Pons (tissue), 1 donor: ENCODE data around the gene S100A13.
"Not testable (repeated sequence)": the region's sequence is repeated elsewhere in the genome, so short reads cannot be mapped to it uniquely, and the experiment has no call there.

ENCODE experiments used
- DNase-seq: peaks from one replicate; pipeline ENCODE4 v3.0.0-alpha.2; 2016; ENCODE audit warnings: low spot score

S100A13 gene

DNA sequence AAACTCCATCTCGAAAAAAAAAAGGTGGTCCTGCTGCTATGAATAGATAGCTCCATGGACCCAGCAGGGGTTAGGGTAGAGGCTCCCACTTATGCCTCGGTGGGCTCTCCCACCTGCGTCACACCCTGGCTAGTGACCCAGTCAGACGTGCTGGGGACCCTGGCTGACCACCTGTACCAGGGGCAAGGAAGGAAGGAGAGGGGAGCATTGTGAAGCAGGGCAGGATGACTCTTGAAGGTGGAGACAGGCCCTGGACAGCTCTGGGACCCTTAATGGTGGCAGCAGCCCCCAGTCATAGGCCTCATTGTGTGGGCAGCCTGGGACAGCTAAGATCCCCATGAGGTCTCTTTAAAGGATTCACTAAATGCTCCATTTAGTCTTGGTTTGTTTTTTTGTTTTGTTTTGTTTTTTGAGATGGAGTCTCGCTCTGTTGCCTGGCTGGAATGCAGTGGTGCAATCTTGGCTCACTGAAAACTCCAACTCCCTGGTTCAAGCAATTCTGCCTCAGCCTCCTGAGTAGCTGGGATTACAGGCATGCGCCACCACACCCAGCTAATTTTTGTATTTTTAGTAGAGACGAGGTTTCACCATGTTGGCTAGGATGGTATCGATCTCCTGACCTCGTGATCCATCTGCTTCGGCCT is 20.8 kb upstream of the S100A13 start:
- no peak for DNase-seq

DNA sequence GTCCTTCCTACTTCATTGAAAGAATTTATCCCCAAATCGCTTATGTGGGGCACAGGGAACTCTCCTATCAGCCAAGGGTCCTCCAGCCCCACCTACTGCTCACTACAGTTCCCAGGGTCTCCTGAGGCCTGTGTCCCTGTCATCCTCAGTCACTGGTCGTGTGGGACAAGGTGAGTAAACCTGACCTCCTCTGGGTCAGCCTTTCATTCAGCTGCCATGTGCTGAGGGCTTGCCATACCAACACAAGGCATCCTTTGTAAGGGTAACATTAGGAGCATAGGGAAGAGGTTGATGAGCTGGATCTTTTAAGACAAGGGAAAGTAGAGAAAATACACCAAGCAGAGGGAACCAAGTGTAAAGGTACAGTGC is 20.0 kb upstream of the S100A13 start:
- no peak for DNase-seq

DNA sequence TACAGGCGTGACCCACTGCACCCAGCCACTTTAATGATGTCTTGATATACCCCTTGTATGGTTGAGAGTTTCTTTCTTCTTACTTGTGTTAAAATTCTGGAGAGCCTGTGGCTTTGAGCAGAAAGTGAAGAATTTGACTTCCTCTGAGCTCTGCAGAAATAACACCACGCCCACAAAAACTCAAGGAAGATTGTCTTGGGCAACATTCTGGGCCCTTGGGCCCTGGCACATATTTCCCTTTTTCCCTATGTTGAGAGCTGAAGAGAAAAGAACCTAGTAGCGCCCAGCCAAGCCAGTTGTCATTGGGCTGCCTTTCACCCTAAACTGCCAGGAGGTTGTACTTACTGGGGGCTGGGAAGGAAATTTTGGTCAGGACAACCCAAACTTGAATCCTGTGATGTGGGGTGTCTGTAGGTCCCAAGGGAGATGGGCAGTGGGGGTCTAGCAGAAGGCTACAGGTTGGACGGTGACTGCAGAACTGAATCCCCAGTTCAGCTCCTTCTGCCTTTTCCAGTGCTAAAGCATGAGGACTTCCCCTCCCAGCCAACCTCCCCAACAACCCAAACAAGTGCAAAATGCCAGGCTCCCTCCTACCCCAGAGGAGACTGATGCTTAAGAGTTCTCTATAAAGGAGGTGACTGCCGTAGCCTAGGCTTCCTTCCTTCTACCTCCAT is 19.5 kb upstream of the S100A13 start:
- DNase-seq = peak; percentile 56

DNA sequence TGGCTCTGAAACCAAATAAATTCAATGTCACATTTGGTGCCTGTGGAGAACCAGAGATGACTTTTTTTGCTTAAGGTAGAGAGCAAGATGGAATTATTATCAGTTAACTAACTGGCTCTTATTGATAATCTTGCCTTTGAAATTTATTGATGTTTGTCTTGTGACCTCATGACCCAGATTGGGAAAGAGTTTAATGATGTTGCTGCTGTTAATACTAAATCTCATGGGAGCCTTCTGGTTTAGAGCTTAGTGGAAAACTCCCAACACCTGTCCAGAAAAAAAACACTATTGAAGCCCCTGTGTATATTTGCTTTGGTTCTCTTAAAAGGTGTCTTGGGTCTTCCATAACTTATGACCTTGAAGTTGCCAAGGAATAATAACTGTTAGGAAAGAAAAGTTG is 16.5 kb upstream of the S100A13 start:
- DNase-seq = no peak

DNA sequence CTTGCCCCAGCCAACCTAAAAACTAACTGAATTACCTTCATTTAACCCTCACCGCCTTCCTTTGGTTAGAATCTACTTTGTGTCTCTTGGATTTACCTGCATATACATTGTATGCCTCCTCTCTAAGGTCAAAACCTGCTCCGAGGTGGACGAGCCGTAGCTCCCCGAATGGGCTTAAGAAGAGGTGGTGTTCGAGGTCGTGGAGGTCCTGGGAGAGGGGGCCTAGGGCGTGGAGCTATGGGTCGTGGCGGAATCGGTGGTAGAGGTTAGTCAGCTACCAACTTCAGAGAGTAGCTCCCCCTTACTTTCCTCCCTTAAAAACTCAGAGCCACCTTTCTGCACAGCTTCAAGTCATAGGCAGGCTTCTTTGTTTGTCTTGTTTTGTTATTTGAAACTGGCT is 15.8 kb upstream of the S100A13 start:
- no peak for DNase-seq

DNA sequence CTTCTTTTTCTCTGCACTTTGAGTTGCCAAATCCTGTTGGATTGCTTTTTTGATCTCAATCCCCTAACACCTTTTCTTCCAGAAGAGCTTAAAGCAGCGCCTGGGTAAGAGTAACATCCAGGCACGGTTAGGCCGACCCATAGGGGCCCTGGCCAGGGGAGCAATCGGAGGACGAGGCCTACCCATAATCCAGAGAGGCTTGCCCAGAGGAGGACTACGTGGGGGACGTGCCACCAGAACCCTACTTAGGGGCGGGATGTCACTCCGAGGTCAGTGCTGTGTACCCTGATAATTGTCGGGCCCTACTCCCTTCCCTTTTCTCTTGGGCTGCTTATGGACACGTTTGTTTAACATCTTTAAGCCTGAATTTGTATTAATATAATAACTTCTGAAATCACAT is 14.9 kb upstream of the S100A13 start:
- DNase-seq = no peak

DNA sequence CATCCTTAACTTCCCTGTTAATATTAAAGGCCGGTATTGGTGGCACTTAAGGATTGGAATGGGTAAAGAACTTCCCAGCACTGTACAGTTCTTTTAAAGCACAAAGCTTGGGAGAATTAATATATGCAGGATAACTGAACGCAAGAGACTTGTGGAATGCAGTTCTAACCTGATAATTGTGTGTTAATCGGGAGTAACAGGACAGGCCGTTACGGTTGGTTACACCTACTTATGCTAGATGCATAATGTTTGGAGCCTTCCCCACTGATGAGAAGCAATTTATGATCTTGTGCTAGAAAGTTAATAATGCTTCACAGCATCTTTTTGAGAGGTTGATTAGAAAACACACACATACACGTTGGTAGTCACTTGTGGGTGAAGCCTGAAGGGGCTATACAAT is 13.6 kb upstream of the S100A13 start:
- no peak for DNase-seq

DNA sequence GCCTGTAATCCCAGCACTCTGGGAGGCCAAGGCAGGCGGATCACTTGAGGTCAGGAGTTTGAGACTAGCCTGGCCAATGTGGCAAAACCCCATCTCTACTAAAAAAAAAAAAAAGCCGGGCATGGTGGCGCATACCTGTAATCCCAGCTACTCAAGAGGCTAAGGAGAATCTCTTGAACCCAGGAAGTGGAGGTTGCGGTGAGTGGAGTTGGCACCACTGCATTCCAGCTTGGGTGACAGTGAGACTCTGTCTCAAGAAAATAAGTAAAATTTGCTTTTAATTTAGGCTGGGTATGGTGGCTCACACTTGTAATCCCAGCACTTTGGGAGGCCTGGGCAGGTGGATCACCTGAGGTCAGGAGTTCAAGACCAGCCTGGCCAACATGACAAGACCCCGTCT is 12.9 kb upstream of the S100A13 start:
- DNase-seq = not testable (repeated sequence)

DNA sequence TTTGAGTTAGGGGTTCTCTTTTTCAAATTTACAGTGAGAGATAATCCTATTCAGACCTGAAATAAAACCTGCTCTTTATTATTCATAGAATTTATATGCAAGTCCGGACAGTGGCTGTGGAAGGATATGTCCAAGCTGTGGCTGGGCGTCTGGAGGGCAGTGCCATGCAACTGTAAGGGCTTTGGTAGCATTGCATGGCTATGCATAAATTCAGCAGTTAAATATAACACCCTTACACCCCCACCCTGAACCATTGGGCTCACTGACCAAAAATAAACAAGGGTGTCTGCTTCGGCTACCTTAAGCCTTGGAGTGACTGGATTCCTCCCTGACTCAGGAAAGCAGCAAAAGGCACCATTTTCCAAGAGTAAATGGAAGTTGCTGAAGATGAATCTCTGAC is 12.0 kb upstream of the S100A13 start:
- DNase-seq = no peak

DNA sequence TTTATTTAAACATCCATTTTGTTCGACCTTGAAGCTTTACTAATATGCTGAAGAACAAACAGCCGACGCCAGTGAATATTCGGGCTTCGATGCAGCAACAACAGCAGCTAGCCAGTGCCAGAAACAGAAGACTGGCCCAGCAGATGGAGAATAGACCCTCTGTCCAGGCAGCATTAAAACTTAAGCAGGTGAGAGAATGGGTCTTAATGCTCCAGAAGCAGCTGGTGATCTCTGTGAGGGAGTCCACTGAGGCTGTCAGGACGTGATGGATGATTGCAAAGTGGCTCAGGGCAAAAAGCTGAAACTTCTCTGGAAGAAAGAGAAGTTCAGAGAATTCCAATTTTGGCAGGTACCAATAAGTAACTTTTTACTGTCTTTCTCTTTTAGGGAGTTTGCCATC is 11.0 kb upstream of the S100A13 start:
- DNase-seq = no peak

DNA sequence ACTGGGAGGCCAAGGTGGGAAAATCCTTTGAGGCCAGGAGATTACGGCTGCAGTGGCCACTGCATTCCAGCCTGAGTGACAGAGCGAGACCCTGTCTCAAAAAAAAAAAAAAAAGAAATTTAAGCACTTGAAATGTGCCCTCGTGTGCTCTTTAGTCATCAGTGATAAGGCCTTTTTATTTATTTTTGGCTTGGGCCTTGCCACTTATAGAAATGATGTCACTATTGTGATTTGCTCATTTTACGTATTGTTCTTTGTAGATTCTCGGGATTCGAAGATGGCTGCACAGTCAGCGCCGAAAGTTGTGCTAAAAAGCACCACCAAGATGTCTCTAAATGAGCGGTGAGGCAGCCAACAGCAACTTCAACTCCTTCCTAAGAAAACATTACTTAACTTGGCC is 9.0 kb upstream of the S100A13 start:
- DNase-seq = no peak

DNA sequence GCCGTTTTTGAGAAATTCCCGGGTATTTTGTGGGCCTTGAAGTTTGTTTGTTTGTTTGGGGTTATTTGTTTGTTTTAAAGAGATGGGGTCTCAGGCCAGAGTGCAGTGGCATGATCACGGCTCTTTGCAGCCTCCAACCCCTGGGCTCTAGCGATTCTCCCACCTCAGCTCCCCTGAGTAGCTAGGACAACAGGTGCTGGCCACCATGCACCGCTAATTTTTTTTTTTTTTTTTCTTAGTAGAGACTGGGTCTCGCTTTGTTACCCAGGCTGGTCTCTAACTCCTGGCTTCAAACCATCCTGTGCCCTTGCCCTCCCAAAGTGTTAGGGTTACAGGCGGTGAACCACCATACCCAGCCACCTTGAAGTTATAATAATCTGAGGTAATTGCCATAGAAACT is 8.6 kb upstream of the S100A13 start:
- no peak for DNase-seq

DNA sequence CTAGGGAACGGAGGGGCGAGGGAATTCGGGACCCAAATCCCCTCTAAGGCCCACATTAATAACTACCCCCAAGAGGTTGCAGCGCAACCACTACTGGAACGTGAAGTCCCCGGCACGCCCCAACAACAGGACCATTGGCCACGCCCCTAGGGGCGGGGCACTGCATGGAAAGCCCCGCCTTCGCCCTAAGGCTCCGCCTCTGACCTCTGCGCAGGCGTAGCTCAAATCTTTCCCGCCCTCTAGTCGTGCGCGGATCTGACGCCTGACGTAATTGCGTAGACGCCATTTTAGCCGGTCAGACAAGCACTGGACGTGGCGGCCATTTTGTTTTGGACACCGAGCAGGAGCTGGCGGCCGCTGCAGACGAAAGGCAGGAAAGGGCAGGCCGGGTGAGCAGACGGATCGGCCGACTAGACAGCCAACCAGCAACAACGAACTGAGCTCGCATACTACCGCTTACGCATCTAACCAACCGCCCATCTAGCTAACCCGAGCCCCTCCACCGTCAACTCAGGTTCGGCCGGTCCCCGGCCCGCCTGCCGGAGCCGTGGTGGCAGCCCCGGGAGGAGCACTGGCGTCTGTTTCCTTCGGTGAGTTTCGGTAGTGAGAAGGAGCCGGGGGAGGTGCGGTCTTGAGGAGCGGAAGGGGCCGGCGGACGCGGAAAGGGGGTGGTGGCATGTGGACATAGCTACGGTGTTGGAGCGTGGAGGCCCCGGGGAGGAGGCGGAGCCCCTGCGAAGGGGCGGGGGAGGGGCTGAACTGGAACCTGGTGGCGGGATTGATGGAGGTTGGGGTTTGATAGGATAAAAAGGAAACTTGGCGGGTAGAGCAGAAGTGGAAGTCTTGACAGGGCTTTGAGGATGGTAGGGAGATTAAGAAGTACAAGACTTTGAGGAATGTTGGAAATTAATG is 6.7 kb upstream of the S100A13 start, which contains the start of gene CHTOP:
Gene CHTOP, plus strand, starts transcription at position 313 of the 912 bp plus-strand sequence. CDS start 2,523 bp downstream, outside the sequence.
- peak; percentile 99 for DNase-seq

DNA sequence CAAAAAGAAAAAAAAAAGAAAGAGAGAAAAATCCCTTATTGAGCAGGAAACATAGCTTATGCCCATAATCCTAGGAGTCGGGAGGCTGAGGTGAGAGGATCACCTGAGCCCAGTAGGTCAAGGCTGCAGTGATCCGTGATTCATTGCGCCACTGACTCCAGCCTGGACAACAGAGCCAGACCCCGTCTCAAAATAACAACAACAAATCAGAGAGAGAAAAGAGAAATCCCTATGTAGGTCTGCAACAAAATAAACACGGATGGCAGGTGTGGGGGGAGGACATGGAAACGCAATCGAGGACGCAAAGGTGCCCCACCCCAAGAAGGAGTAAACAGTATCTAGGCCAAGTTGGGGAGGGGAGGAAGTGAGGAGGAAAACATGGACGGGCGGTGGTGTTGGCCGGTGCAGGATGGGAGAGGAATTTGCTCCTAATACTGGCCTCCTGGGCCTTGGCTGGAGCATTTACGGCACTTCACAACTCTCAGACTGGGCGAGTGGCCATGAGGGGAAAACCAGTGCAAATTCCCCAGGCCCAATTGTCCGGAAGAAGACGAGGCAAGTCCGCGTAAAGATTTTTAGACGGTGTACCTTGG is 6.0 kb upstream of the S100A13 start:
- no peak for DNase-seq

DNA sequence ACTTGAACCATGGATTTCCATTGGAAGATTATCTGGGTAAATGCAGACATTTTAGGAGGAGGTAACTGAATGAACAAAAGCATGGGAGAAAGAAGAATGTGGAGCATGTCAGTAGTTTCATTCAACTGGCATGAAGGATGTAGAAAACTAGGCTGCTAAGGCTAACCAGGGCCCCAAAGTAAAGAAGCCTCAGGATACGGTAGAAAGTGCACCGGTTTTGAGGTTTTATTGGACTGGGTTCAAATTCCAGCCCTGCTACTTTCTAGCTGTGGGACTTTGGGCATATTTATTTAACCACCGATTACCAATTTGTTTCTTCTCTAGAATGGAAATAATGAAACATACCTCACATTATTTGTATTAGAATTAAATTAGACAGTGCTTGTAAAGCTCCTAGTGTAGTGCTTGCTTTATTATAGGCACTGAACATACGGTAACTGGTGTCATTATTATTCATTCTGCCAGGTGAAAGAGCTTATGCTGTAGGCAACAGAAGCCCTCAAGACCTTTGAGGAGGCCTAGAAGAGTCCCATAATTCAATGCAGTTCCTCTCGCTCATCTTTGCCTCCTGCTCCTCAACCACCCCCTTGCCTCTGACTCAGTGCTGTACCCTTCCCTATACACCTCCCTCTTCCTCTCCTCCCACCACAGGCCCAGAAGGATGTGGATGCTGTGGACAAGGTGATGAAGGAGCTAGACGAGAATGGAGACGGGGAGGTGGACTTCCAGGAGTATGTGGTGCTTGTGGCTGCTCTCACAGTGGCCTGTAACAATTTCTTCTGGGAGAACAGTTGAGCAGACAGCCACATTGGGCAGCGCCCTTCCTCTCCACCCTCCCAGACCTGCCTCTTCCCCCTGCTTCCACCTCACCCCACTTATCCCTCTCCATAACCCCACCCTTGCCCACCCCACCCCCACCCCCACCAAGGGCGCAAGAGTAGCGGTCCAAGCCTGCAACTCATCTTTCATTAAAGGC is 4.0 kb upstream of the S100A13 start:
- no peak for DNase-seq

DNA sequence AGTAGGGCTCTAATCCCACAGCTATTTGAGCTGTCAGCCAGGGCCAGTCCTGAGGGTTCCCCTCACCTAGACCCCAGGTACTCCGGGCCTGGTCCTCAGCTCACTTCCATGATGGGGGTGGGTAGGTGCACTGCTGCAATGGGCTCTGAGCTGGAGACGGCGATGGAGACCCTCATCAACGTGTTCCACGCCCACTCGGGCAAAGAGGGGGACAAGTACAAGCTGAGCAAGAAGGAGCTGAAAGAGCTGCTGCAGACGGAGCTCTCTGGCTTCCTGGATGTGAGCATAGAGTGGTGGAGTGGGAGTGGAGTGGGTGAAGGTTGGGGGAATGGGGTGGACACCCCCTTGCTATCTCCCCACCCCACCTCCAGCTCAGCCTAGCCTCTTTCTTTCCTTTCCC is 3.1 kb upstream of the S100A13 start:
- DNase-seq = no peak

DNA sequence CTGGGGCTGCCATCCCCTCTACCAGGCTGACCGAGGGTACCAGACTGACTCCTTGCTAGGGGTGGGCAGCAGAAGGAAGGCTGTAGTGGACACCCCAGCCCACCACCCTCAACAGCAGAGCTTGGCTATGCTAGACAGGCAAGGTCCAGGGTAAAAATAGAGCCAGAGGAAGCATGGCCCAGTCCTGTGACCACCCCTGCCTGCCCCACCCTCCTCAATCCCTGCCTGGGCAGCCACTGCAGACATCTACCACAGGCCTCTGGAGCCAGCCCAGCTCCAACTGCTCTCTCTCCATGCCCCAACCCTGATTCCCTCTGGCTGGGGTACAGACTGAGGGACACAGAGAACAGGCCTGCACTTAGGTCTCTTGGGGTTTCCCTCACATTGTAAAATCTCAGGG is 2.7 kb upstream of the S100A13 start:
- DNase-seq = peak; percentile 59

DNA sequence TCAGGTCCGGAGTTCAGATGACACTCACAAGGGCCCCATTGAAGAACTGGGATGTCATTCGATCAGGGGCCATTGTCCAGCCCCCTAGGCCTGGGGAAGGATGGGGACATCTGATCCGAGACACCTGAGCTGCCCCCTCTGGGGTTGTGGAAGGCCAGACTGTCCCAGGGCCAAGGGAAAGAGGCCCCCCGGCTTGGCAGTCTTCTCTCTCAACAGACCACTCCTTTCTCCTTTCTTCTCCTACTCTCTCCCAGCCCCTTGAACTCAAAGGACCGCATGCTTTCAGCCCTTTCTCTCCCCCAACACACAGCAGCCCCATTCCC is 2.0 kb upstream of the S100A13 start:
- no peak for DNase-seq

DNA sequence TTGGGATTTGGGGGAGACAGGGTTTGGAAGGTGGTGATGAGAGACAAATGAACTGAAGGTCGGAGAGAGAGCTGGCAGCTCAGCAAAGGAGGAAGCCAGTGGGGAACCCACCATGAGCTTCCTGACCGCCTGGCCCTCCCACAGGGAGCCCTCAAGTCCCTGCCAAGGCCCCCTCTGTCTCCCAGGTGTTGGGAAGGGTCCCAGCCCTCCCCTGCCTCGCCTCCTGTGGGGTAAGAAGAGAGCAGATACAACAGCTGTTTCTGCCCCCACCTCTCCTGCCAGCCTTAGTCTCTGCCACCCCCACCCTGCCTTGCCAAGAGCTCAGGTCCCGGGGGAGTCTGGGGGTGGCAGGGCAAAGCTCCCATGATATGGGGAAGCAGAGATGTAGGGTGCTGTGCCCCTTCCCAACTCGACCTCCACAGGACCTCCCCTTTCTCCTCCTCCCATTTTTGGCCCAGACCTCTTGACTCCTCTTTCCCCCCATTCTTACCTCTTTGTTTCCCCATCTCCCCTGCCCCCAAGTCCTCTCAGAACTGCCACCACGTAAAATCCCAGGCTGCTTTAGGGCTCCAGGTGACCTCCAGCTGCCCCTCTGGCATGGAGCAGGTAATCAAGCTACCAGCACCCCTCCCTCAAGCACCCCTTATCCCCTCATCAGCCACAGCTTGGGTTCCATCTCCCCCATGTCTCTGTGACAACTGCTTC is 1.5 kb upstream of the S100A13 start:
- DNase-seq = no peak

DNA sequence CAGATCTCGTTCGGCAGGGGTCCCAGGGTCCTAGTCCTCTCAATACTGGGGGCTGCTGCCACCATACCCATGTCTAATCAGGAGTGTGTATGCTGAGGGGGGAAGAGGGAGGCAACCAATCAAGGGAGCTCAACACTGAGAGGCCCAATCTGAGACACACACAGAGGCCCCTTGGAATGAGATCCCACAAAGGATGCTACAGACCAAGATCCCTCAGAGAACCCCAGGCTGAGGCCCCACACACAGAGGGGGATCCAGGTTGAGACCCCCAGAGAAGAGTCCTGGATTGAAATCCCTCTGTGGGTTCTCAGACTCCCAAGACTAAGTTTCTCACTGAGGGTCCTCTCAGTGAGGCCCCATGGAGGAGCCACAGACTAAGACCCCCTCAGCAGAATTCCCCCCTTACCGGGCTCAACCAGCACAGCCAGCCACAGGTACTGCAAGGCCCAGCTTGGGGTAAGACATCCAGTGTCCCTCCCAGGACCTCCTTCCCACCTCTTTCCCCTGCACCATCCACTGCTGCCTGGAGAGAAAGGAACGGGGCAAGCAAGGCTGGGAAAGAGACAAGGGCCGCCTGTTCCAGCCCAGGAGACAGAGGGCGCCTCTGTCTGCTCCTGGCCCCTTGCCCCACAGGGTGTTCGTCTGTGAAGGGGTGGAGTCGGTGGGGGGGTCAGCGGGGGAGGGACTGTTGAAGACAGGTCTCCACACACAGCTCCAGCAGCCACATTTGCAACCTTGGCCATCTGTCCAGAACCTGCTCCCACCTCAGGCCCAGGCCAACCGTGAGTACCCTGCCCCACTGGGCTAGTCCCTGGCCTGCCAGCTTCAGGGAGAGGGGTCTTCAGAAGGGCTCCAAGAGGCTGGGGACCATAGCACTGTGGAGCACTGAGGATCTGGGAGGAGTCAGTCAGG is 666 bp upstream of the S100A13 start, which contains the start of gene S100A1:
Gene S100A1, plus strand, starts transcription at position 720 of the 912 bp plus-strand sequence. CDS start 2,088 bp downstream, outside the sequence.
- DNase-seq = peak; percentile 93
